ENCODE measurements around the gene PDE7B.

DNA sequence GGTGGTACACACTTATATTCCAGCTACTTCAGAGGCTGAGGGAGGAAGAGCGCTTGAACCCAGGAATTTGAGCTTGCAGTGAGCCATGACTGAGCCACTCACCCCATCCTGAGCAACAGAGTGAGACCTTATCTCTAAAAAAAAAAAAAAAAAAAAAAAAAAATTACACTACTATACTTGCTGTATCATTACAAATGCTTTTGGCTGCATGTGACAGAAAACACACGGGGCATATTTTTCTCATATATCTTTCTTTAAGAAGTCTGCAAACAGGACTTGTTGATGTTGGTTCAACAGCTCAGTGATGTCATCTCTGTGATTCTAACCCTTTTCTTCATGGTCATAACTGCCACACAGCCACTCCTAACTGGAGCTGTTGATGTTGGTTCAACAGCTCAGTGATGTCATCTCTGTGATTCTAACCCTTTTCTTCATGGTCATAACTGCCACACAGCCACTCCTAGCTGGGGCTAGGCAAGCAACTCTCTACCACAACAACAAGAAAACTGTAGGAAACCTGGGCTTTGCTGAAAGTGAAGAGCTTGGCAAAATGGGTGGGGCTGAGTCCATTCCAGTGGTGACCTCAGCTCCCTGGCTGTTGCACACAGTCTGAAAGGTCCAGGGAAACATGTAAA is 378.8 kb downstream of the PDE7B start:
- TF ChIP-seq, protein P1, sequence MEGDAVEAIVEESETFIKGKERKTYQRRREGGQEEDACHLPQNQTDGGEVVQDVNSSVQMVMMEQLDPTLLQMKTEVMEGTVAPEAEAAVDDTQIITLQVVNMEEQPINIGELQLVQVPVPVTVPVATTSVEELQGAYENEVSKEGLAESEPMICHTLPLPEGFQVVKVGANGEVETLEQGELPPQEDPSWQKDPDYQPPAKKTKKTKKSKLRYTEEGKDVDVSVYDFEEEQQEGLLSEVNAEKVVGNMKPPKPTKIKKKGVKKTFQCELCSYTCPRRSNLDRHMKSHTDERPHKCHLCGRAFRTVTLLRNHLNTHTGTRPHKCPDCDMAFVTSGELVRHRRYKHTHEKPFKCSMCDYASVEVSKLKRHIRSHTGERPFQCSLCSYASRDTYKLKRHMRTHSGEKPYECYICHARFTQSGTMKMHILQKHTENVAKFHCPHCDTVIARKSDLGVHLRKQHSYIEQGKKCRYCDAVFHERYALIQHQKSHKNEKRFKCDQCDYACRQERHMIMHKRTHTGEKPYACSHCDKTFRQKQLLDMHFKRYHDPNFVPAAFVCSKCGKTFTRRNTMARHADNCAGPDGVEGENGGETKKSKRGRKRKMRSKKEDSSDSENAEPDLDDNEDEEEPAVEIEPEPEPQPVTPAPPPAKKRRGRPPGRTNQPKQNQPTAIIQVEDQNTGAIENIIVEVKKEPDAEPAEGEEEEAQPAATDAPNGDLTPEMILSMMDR (IDR thresholded peaks at IDR 0.05), result no peak
- TF ChIP-seq EZH2 (IDR thresholded peaks at IDR 0.05; ENCODE audit: borderline replicate concordance, insufficient read depth, low read depth, low read length, poor library complexity, severe bottlenecking), result no peak
